Measurements from ENCODE around the gene GRK1.

Gene GRK1

GRCh38 chr13:113632706-113633484 lies 34.1 kb upstream of the GRK1 start:
- DNase-seq: no peak

GRCh38 chr13:113633485-113633873 lies 33.5 kb upstream of the GRK1 start:
- no peak for DNase-seq

- DNase-seq: no peak
These were observed 32.6 kb upstream of the GRK1 start for GRCh38 chr13:113634279-113635047.

- no peak for DNase-seq
These were observed 32.0 kb upstream of the GRK1 start for GRCh38 chr13:113635048-113635420.

GRCh38 chr13:113635709-113636108 lies 31.3 kb upstream of the GRK1 start:
- no peak for DNase-seq

- no peak for DNase-seq
These were observed 30.6 kb upstream of the GRK1 start for GRCh38 chr13:113636266-113636963.

- DNase-seq: no peak
These were observed 29.5 kb upstream of the GRK1 start for GRCh38 chr13:113637262-113638160.

- no peak for DNase-seq
These were observed 28.8 kb upstream of the GRK1 start for GRCh38 chr13:113638173-113638746.

GRCh38 chr13:113638806-113639205 lies 28.2 kb upstream of the GRK1 start:
- DNase-seq: no peak

GRCh38 chr13:113639616-113640262 lies 27.3 kb upstream of the GRK1 start:
- no peak for DNase-seq

- DNase-seq: no peak
These were observed 25.6 kb upstream of the GRK1 start for GRCh38 chr13:113641426-113641825.

- no peak for DNase-seq
These were observed 24.5 kb upstream of the GRK1 start for GRCh38 chr13:113642563-113642962.

GRCh38 chr13:113643593-113643992 lies 23.4 kb upstream of the GRK1 start:
- no peak for DNase-seq

GRCh38 chr13:113644800-113645199 lies 22.2 kb upstream of the GRK1 start:
- DNase-seq: no peak

- no peak for DNase-seq
These were observed 21.7 kb upstream of the GRK1 start for GRCh38 chr13:113645329-113645728.

GRCh38 chr13:113646376-113646775 lies 20.6 kb upstream of the GRK1 start:
- DNase-seq: no peak

GRCh38 chr13:113646921-113647340 lies 20.1 kb upstream of the GRK1 start:
- no peak for DNase-seq

- no peak for DNase-seq
These were observed 19.4 kb upstream of the GRK1 start for GRCh38 chr13:113647351-113648215.

GRCh38 chr13:113648216-113648610 lies 18.8 kb upstream of the GRK1 start:
- DNase-seq: no peak

- no peak for DNase-seq
These were observed 17.8 kb upstream of the GRK1 start for GRCh38 chr13:113649212-113649611.

- DNase-seq: no peak
These were observed 16.7 kb upstream of the GRK1 start for GRCh38 chr13:113650275-113650674.

Measured in NCI-H2227 treated with DMSO at 0.1 percent for 48 hours (cell line).